SK-N-SH (cell line): Measurements from ENCODE around the gene DGKZ. TPM values are rescaled to one million over a fixed set of nuclear protein-coding genes. Genes with fewer than 3 reads are reported as not detected.
"Not testable (repeated sequence)": the region's sequence is repeated elsewhere in the genome, so short reads cannot be mapped to it uniquely, and the experiment has no call there.

ENCODE experiments used
- CTCF ChIA-PET: fragments of 300-600, 350-600 bp; formaldehyde crosslinking; extraction: SDS; loops from one replicate; lab custom pipeline; 2021; lab: Yijun Ruan, JAX
- POLR2A ChIA-PET: fragments of 350-600 bp; sonication (Branson Sonifier 250); formaldehyde crosslinking; extraction: SDS; loops from one replicate; lab custom pipeline; 2020; ENCODE audit warnings: antibody characterized with exemption, inconsistent platforms; lab: Yijun Ruan, JAX
- DNase-seq: peaks from one replicate; pipeline ENCODE4 v3.0.0; 2012
- H2AFZ ChIP-seq: fragments of 200-600 bp; sonication (generic); 2 replicates; pipeline ENCODE4 v1.8.1; 2016; ENCODE audit warnings: antibody characterized with exemption, mild to moderate bottlenecking, low read depth
- H3F3A ChIP-seq: fragments of 200-600 bp; sonication (generic); replicated peaks from 2 replicates; pipeline ENCODE3; 2016; ENCODE audit warnings: antibody characterized with exemption, mild to moderate bottlenecking; ENCODE audit not compliant: insufficient read depth
- H3K27ac ChIP-seq, 2 experiments: fragments of 200-500 bp in 1 of 2; fragments of 200-600 bp in 1 of 2; sonication (Bioruptor generic) in 1 of 2; sonication (generic), shearing (Covaris generic) in 1 of 2; 2 replicates each; pipeline versions ENCODE4 v1.5.1 to v1.6.1; 2014 to 2016; ENCODE audit warnings: low read depth in 2 of 2, inconsistent platforms in 1 of 2, low read length in 1 of 2, mild to moderate bottlenecking in 1 of 2, mixed read lengths in 1 of 2
- H3K27me3 ChIP-seq: fragments of 200-600 bp; sonication (generic), shearing (Covaris generic); 2 replicates; pipeline ENCODE4 v1.6.1; 2016; ENCODE audit warnings: mixed run types; ENCODE audit not compliant: insufficient read depth
- H3K36me3 ChIP-seq, 2 experiments: fragments of 200-500 bp in 1 of 2; fragments of 200-600 bp in 1 of 2; sonication (Bioruptor generic) in 1 of 2; sonication (generic) in 1 of 2; replicated peaks in 1 of 2; 2 replicates each; pipeline versions ENCODE3 to v1.5.1; 2014 to 2016; ENCODE audit warnings: low read length in 1 of 2, mild to moderate bottlenecking in 1 of 2; ENCODE audit not compliant: insufficient read depth in 2 of 2, control insufficient read depth in 1 of 2
- H3K4me1 ChIP-seq, 2 experiments: fragments of 200-500 bp in 1 of 2; fragments of 200-600 bp in 1 of 2; sonication (Bioruptor generic) in 1 of 2; sonication (generic), shearing (Covaris generic) in 1 of 2; 2 replicates each; pipeline versions ENCODE4 v1.5.1 to v1.6.1; 2014 to 2016; ENCODE audit warnings: low read depth in 1 of 2, low read length in 1 of 2, mixed run types in 1 of 2; ENCODE audit not compliant: insufficient read depth in 2 of 2, control insufficient read depth in 1 of 2
- H3K4me2 ChIP-seq: fragments of 200-600 bp; sonication (generic), shearing (Covaris generic); 2 replicates; pipeline ENCODE4 v1.6.1; 2017; ENCODE audit warnings: mixed run types
- H3K4me3 ChIP-seq, 2 experiments: fragments of 200-500 bp in 1 of 2; fragments of 200-600 bp in 1 of 2; sonication (Bioruptor generic) in 1 of 2; sonication (generic), shearing (Covaris generic) in 1 of 2; 2 replicates each; pipeline versions ENCODE4 v1.5.1 to v1.8.1; 2014 to 2016; ENCODE audit warnings: low read depth in 2 of 2, inconsistent platforms in 1 of 2, low read length in 1 of 2, mild to moderate bottlenecking in 1 of 2, mixed read lengths in 1 of 2, moderate library complexity in 1 of 2
- H3K79me2 ChIP-seq: fragments of 200-600 bp; sonication (generic); 2 replicates; pipeline ENCODE4 v1.8.1; 2017; ENCODE audit warnings: mild to moderate bottlenecking; ENCODE audit not compliant: insufficient read depth
- H3K9ac ChIP-seq: fragments of 200-600 bp; sonication (generic); 2 replicates; pipeline ENCODE4 v1.6.1; 2017; ENCODE audit warnings: mixed run types
- H3K9me2 ChIP-seq: fragments of 200-600 bp; sonication (generic); 2 replicates; pipeline ENCODE4 v1.6.1; 2017; ENCODE audit warnings: mixed run types
- H3K9me3 ChIP-seq: fragments of 200-600 bp; sonication (generic); 2 replicates; pipeline ENCODE4 v1.6.1; 2017; ENCODE audit warnings: mixed run types, mild to moderate bottlenecking, moderate library complexity
- H4K20me1 ChIP-seq: fragments of 200-600 bp; sonication (generic); 2 replicates; pipeline ENCODE4 v1.6.1; 2017; ENCODE audit warnings: mild to moderate bottlenecking, mixed run types; ENCODE audit not compliant: insufficient read depth
- CHD2 ChIP-seq: fragments of 150-350 bp; IDR thresholded peaks from 2 replicates; pipeline ENCODE4 v1.6.1; 2018; ENCODE audit warnings: low read length; ENCODE audit not compliant: partially characterized antibody
- EZH2phosphoT487 ChIP-seq: fragments of 200-600 bp; sonication (generic); IDR thresholded peaks from 2 replicates; pipeline ENCODE4 v1.6.1; 2017; ENCODE audit warnings: low read depth, mixed run types, mild to moderate bottlenecking, antibody characterized with exemption, moderate library complexity, borderline replicate concordance
- FOXJ3 ChIP-seq: sonication (generic); formaldehyde crosslinking; IDR thresholded peaks from 2 replicates; pipeline ENCODE4 v1.5.1; 2020; ENCODE audit warnings: mild to moderate bottlenecking, missing genetic modification reagents
- NRF1 ChIP-seq: IDR thresholded peaks from 2 replicates; pipeline ENCODE4 v1.6.1; 2012; ENCODE audit warnings: low read depth, mild to moderate bottlenecking, low read length
- POLR2AphosphoS5 ChIP-seq: IDR thresholded peaks from 2 replicates; pipeline ENCODE4 v1.6.1; 2012; ENCODE audit warnings: low read depth, low read length
- WGBS: methylation state at CpG from one replicate; pipeline ENCODE4 v1.1.6; 2017; ENCODE audit warnings: low lambda C conversion rate; 5-methylcytosine and 5-hydroxymethylcytosine counted together
- polyA plus RNA-seq, 3 experiments: library from polyadenylated mRNA; depleted of rRNA; stranded (reverse); fragments of >200 nt; gene quantifications; 2 replicates each; pipeline ENCODE4 v1.2.3, GENCODE V29; 2012
- TF ChIP-seq, protein P1 (sequence below): fragments of 150-350 bp; IDR thresholded peaks from 2 replicates; pipeline ENCODE4 v1.6.1; 2016; ENCODE audit warnings: mild to moderate bottlenecking, low read depth, low read length
- TF ChIP-seq, protein P2 (sequence below): IDR thresholded peaks from 2 replicates; pipeline ENCODE4; 2012
- TF ChIP-seq, protein P3 (sequence below): fragments of 200-600 bp; sonication (generic); IDR thresholded peaks from 2 replicates; pipeline ENCODE4 v1.6.1; 2017; ENCODE audit warnings: antibody characterized with exemption, mild to moderate bottlenecking, moderate library complexity

Gene DGKZ
- polyA plus RNA-seq, 1 of the 3 experiments (the other 2 are of a cell fraction): 33.2 TPM

DNA sequence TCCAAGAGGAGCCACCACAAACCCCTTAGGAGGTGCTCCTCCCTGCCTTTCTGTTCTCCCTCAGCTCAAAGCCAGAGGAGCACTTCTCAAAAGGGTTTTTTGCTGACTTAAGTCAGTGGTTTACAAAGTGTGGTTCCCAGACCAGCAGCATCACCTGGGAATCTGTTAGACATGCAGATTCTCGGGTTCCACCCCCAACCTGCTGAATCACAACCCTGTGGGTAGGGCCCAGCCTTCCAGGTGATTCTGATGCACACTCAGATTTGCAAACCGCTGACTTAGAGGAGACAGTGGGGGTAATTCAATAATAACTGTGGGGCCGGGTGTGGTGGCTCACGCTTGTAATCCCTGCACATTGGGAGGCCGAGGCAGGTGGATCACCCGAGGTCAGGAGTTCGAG lies 47.0 kb upstream of the DGKZ start:
- H3K27ac ChIP-seq: no peak overlapping the region; a peak in 1 of 4 replicates
- TF ChIP-seq, protein P1, sequence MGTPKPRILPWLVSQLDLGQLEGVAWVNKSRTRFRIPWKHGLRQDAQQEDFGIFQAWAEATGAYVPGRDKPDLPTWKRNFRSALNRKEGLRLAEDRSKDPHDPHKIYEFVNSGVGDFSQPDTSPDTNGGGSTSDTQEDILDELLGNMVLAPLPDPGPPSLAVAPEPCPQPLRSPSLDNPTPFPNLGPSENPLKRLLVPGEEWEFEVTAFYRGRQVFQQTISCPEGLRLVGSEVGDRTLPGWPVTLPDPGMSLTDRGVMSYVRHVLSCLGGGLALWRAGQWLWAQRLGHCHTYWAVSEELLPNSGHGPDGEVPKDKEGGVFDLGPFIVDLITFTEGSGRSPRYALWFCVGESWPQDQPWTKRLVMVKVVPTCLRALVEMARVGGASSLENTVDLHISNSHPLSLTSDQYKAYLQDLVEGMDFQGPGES: no peak
- TF ChIP-seq, protein P2, sequence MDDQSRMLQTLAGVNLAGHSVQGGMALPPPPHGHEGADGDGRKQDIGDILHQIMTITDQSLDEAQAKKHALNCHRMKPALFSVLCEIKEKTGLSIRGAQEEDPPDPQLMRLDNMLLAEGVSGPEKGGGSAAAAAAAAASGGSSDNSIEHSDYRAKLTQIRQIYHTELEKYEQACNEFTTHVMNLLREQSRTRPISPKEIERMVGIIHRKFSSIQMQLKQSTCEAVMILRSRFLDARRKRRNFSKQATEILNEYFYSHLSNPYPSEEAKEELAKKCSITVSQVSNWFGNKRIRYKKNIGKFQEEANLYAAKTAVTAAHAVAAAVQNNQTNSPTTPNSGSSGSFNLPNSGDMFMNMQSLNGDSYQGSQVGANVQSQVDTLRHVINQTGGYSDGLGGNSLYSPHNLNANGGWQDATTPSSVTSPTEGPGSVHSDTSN: no peak
- TF ChIP-seq NRF1: no peak
- TF ChIP-seq, protein P3, sequence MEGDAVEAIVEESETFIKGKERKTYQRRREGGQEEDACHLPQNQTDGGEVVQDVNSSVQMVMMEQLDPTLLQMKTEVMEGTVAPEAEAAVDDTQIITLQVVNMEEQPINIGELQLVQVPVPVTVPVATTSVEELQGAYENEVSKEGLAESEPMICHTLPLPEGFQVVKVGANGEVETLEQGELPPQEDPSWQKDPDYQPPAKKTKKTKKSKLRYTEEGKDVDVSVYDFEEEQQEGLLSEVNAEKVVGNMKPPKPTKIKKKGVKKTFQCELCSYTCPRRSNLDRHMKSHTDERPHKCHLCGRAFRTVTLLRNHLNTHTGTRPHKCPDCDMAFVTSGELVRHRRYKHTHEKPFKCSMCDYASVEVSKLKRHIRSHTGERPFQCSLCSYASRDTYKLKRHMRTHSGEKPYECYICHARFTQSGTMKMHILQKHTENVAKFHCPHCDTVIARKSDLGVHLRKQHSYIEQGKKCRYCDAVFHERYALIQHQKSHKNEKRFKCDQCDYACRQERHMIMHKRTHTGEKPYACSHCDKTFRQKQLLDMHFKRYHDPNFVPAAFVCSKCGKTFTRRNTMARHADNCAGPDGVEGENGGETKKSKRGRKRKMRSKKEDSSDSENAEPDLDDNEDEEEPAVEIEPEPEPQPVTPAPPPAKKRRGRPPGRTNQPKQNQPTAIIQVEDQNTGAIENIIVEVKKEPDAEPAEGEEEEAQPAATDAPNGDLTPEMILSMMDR: no peak
- TF ChIP-seq CHD2: no peak
- H3K27me3 ChIP-seq: no peaks in the 10 kb centered on the region
- H2AFZ ChIP-seq: no peak overlapping the region
- ChIA-PET POLR2A (interaction anchor here (1.4 kb wide), 1 partner anchor 15 kb away, joined by 3 read pairs; no protein-coding TSS in a partner anchor), CTCF (interaction anchor here (0.9 to 2.1 kb wide), 4 partner anchors 9 to 294 kb away, joined by 3 to 20 read pairs (median 4); no protein-coding TSS in a partner anchor)
- H3F3A ChIP-seq: peaks cover 52% of the 10 kb centered on the region
- no peaks in the 10 kb centered on the region for H3K9me2 ChIP-seq
- peaks cover 8 to 18% of the 10 kb centered on the region in 2 experiments; a peak in 3 of 4 replicates for H3K4me1 ChIP-seq
- peaks cover 0 to 20% of the 10 kb centered on the region in 2 experiments for H3K36me3 ChIP-seq
- H3K4me3 ChIP-seq: no peak overlapping the region
- no peaks in the 10 kb centered on the region for H4K20me1 ChIP-seq
- H3K4me2 ChIP-seq: no peak overlapping the region
- 81% methylated on average over 7 of the region's 7 CpGs for WGBS
- H3K9ac ChIP-seq: no peak overlapping the region
- peaks cover 94% of the 10 kb centered on the region for H3K79me2 ChIP-seq
- H3K9me3 ChIP-seq: no peaks in the 10 kb centered on the region
- DNase-seq: no peak

DNA sequence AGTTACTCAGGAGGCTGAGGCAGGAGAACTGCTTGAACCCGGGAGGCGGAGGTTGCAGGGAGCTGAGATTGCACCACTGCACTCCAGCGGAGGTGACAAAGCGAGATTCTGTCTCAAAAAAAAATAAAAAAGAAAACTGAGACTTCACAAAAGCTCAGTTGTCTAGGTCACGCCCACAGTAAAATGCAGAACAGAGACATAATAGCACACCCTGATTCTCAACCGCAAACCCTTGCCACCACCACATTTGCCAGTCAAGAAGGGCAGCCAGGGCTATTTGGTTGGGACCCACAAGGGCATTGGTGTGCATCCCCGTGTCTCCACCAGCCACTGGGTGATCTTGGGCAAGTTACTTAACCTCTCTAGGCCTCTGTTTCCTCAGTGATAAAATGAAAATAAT lies 44.4 kb upstream of the DGKZ start:
- peaks cover 0 to 25% of the 10 kb centered on the region in 2 experiments for H3K36me3 ChIP-seq
- H3K9me3 ChIP-seq: no peaks in the 10 kb centered on the region
- CTCF ChIA-PET: interaction anchor here (1.0 to 18.5 kb wide), 2 partner anchors 49 to 64 kb away, joined by 3 to 459 read pairs; no protein-coding TSS in a partner anchor
- POLR2A ChIA-PET: no interaction called here
- no peak overlapping the region for H3K4me2 ChIP-seq
- H3K27ac ChIP-seq: no peak overlapping the region
- peaks cover 33% of the 10 kb centered on the region for H3F3A ChIP-seq
- WGBS: 86% methylated on average over 7 of the region's 7 CpGs
- no peaks in the 10 kb centered on the region for H4K20me1 ChIP-seq
- peaks cover 89% of the 10 kb centered on the region for H3K79me2 ChIP-seq
- no peak overlapping the region for H2AFZ ChIP-seq
- no peak for DNase-seq
- H3K4me1 ChIP-seq: no peaks in the 10 kb centered on the region; a peak in 1 of 4 replicates
- no peaks in the 10 kb centered on the region for H3K9me2 ChIP-seq
- H3K9ac ChIP-seq: no peak overlapping the region
- no peak overlapping the region for H3K4me3 ChIP-seq
- H3K27me3 ChIP-seq: no peaks in the 10 kb centered on the region
- TF ChIP-seq FOXJ3 (CRISPR knock-in tag): no peak
- TF ChIP-seq EZH2phosphoT487: no peak
- no peak for TF ChIP-seq NRF1
- TF ChIP-seq POLR2AphosphoS5: no peak

DNA sequence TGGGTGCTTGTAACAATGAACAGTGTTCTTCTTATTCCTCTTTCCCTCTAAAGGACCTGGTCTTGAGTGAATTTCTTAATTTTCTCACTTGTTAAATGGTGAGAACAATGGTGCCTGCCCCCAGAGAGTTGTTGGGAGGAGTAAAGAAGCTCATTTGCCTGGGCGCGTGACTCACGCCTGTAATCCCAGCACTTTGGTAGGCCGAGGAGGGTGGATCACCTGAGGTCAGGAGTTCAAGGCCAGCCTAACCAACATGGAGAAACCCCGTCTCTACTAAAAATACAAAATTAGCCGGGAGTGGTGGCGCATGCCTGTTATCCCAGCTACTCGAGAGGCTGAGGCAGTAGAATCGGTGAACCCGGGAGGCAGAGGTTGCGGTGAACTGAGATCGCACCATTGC lies 43.2 kb upstream of the DGKZ start:
- H3K4me2 ChIP-seq, H4K20me1 ChIP-seq, H3K9me3 ChIP-seq, H3K27ac ChIP-seq, H3K27me3 ChIP-seq, H3K4me1 ChIP-seq, H3K9me2 ChIP-seq, H2AFZ ChIP-seq, POLR2A ChIA-PET, H3K4me3 ChIP-seq, DNase-seq, H3K9ac ChIP-seq: not testable (repeated sequence)
- Histone ChIP-seq H3K36me3 (peaks cover 0 to 29% of the 10 kb centered on the region in 2 experiments), H3F3A (peaks cover 23% of the 10 kb centered on the region), H3K79me2 (peaks cover 82% of the 10 kb centered on the region)
- WGBS: 95% methylated on average over 12 of the region's 12 CpGs
- CTCF ChIA-PET: interaction anchor here (1.5 to 18.5 kb wide), 3 partner anchors 9 to 65 kb away, joined by 6 to 459 read pairs (median 14); no protein-coding TSS in a partner anchor
